ENCODE results near the gene CACNA2D2. TPM values are rescaled to one million over a fixed set of nuclear protein-coding genes. Genes with fewer than 3 reads are reported as not detected.

The CACNA2D2 gene
- total and polyA plus RNA-seq, 2 donors from 2014 or later, result 3.6 to 6.0 TPM

GRCh38 chr3:50352781-50353180, 150.7 kb downstream of the CACNA2D2 start:
- no peak for FAIRE-seq
- no peak overlapping the region for H3K27ac ChIP-seq (ENCODE audit: low read depth in 2 of 2, low read length in 2 of 2)
- H3K4me1 ChIP-seq (ENCODE audit: control insufficient read depth in 2 of 3, insufficient read depth in 2 of 3, low read depth in 1 of 3, low read length in 3 of 3), result peaks cover 0 to 55% (median 40%) of the 10 kb centered on the region in 3 donors
- TF ChIP-seq CTCF (IDR thresholded peaks at IDR 0.05; ENCODE audit: borderline replicate concordance, extremely low read depth, insufficient read depth), result no peak
- peaks cover 3 to 30% (median 15%) of the 10 kb centered on the region in 3 donors for H3K36me3 ChIP-seq (ENCODE audit: control insufficient read depth in 2 of 3, insufficient read depth in 3 of 3, low read length in 3 of 3)
- DNase-seq, result no peak
- no peak overlapping the region for H3K4me3 ChIP-seq (ENCODE audit: low read length in 3 of 3)
- intact Hi-C loops (cut with DNase I), result no loop called here
- H3K9ac ChIP-seq (ENCODE audit: low read length in 3 of 3), result no peak overlapping the region
- H3K27me3 ChIP-seq (ENCODE audit: control insufficient read depth, insufficient read depth, low read length), result no peaks in the 10 kb centered on the region
- no peaks in the 10 kb centered on the region for H3K9me3 ChIP-seq (ENCODE audit: control insufficient read depth in 2 of 3, insufficient read depth in 1 of 3, low read length in 3 of 3)

- peak overlapping the region in 1 of 2 donors; percentile 98 for H3K27ac ChIP-seq (ENCODE audit: low read depth in 2 of 2, low read length in 2 of 2)
- TF ChIP-seq CTCF (IDR thresholded peaks at IDR 0.05; ENCODE audit: borderline replicate concordance, extremely low read depth, insufficient read depth), result no peak
- peaks cover 0 to 40% (median 27%) of the 10 kb centered on the region in 3 donors for H3K4me1 ChIP-seq (ENCODE audit: control insufficient read depth in 2 of 3, insufficient read depth in 2 of 3, low read depth in 1 of 3, low read length in 3 of 3)
- H3K9me3 ChIP-seq (ENCODE audit: control insufficient read depth in 2 of 3, insufficient read depth in 1 of 3, low read length in 3 of 3), result no peaks in the 10 kb centered on the region
- no peak for FAIRE-seq
- no peaks in the 10 kb centered on the region for H3K27me3 ChIP-seq (ENCODE audit: control insufficient read depth, insufficient read depth, low read length)
- peak overlapping the region; percentile 69 to 91 (median 72) for H3K9ac ChIP-seq (ENCODE audit: low read length in 3 of 3)
- H3K36me3 ChIP-seq (ENCODE audit: control insufficient read depth in 2 of 3, insufficient read depth in 3 of 3, low read length in 3 of 3), result peaks cover under 1 to 31% (median 14%) of the 10 kb centered on the region in 3 donors
- intact Hi-C loops (cut with DNase I), result no loop called here
- peak overlapping the region; percentile 81 to 97 (median 86) for H3K4me3 ChIP-seq (ENCODE audit: low read length in 3 of 3)
- peak in 1 of 5 donors; percentile 58 for DNase-seq
These were observed 152.1 kb downstream of the CACNA2D2 start for GRCh38 chr3:50351323-50351697.

GRCh38 chr3:50350527-50351322, 152.7 kb downstream of the CACNA2D2 start, which contains the start of the genes CYB561D2 and NPRL2:
TSS of gene CYB561D2 (plus strand) at chr3:50350862. CDS start at chr3:50351434, 572 bp downstream.
TSS of gene NPRL2 (minus strand) at chr3:50350775. CDS start at chr3:50350652, 123 bp downstream.
- Histone ChIP-seq H3K9me3 (ENCODE audit: control insufficient read depth in 2 of 3, insufficient read depth in 1 of 3, low read length in 3 of 3) (no peaks in the 10 kb centered on the region), H3K9ac (ENCODE audit: low read length in 3 of 3) (peak within 1 kb of the TSS; percentile 70 to 91 (median 72)), H3K27ac (ENCODE audit: low read depth in 2 of 2, low read length in 2 of 2) (peak within 1 kb of the TSS; percentile 96 to 98), H3K36me3 (ENCODE audit: control insufficient read depth in 2 of 3, insufficient read depth in 3 of 3, low read length in 3 of 3) (peaks cover 0 to 26% (median 14%) of the 10 kb centered on the region in 3 donors), H3K4me3 (ENCODE audit: low read length in 3 of 3) (peak within 1 kb of the TSS; percentile 81 to 97 (median 86)), H3K4me1 (ENCODE audit: control insufficient read depth in 2 of 3, insufficient read depth in 2 of 3, low read depth in 1 of 3, low read length in 3 of 3) (peaks cover 0 to 36% (median 21%) of the 10 kb centered on the region in 3 donors), H3K27me3 (ENCODE audit: control insufficient read depth, insufficient read depth, low read length) (no peaks in the 10 kb centered on the region)
- FAIRE-seq, result no peak
- intact Hi-C loops (cut with DNase I), result no loop called here
- TF ChIP-seq CTCF (IDR thresholded peaks at IDR 0.05; ENCODE audit: borderline replicate concordance, extremely low read depth, insufficient read depth), result no peak
- DNase-seq, result peak; percentile 96 to 99 (median 97)

Measured in kidney (tissue), 14 donors.